ENCODE results near the gene RMRP. TPM values are rescaled to one million over a fixed set of nuclear protein-coding genes. Genes with fewer than 3 reads are reported as not detected.

RMRP gene
- total RNA-seq (2022; extraction: Qiagen RNA extraction), result 8.7 to 24.4 TPM (median 17.9 TPM) in 4 of 5 replicates, not detected in the other

GRCh38 chr9:35657546-35658136, at the start of gene RMRP:
TSS of gene RMRP (minus strand) at chr9:35658019.

GRCh38 chr9:35689542-35690293, 31.9 kb upstream of the RMRP start, which contains the start of gene TPM2:
TSS of gene TPM2 (minus strand) at chr9:35689925. CDS start at chr9:35689817, 108 bp downstream.

GRCh38 chr9:35673132-35674024, 15.6 kb upstream of the RMRP start, which contains the start of gene CA9:
TSS of gene CA9 (plus strand) at chr9:35673928. CDS start at chr9:35673960, 32 bp downstream.

GRCh38 chr9:35664531-35665470, 7.0 kb upstream of the RMRP start, which contains the start of gene ARHGEF39:
TSS of gene ARHGEF39 (minus strand) at chr9:35665195. CDS start at chr9:35665169, 26 bp downstream.

GRCh38 chr9:35658137-35658967, 533 bp upstream of the RMRP start, which contains the start of gene CCDC107:
TSS of gene CCDC107 (plus strand) at chr9:35658292. CDS start at chr9:35658380, 88 bp downstream.

GRCh38 chr9:35650341-35651158, 7.3 kb downstream of the RMRP start, which contains the start of gene SIT1:
TSS of gene SIT1 (minus strand) at chr9:35650931. CDS start at chr9:35650853, 78 bp downstream.

GRCh38 chr9:35618325-35618727, 39.5 kb downstream of the RMRP start, which contains the start of gene CD72:
TSS of gene CD72 (minus strand) at chr9:35618413. CDS start at chr9:35618303, 110 bp downstream.

Other genes with a start within 250 kb of the RMRP start
- 29.7 to 32.8 TPM (median 31.1 TPM) in 5 replicates for gene RUSC2, start 167.9 kb downstream of the RMRP start, total RNA-seq (2022; extraction: Qiagen RNA extraction)
- 25.3 to 29.8 TPM (median 28.8 TPM) in 5 replicates for gene TESK1, start 52.8 kb downstream of the RMRP start, total RNA-seq (2022; extraction: Qiagen RNA extraction)
- 0.11 to 0.20 TPM (median 0.15 TPM) in 4 of 5 replicates, not detected in the other for gene CD72, start 39.6 kb downstream of the RMRP start, total RNA-seq (2022; extraction: Qiagen RNA extraction)
- not detected in 5 replicates for gene SIT1, start 7.1 kb downstream of the RMRP start, total RNA-seq (2022; extraction: Qiagen RNA extraction)
- gene CCDC107, start 273 bp upstream of the RMRP start, total RNA-seq (2022; extraction: Qiagen RNA extraction), result 23.0 to 32.2 TPM (median 31.3 TPM) in 5 replicates
- gene ARHGEF39, start 7.2 kb upstream of the RMRP start, total RNA-seq (2022; extraction: Qiagen RNA extraction), result 13.6 to 18.2 TPM (median 17.4 TPM) in 5 replicates
- gene CA9, start 15.9 kb upstream of the RMRP start, total RNA-seq (2022; extraction: Qiagen RNA extraction), result 4.3 to 7.6 TPM (median 7.1 TPM) in 5 replicates
- 626 to 688 TPM (median 676 TPM) in 5 replicates for gene TPM2, start 31.9 kb upstream of the RMRP start, total RNA-seq (2022; extraction: Qiagen RNA extraction)
- 111 to 160 TPM (median 122 TPM) in 5 replicates for gene TLN1, start 74.2 kb upstream of the RMRP start, total RNA-seq (2022; extraction: Qiagen RNA extraction)
- 55.6 to 64.0 TPM (median 57.5 TPM) in 5 replicates for gene CREB3, start 74.6 kb upstream of the RMRP start, total RNA-seq (2022; extraction: Qiagen RNA extraction)
- 31.2 to 37.5 TPM (median 35.7 TPM) in 5 replicates for gene GBA2, start 91.2 kb upstream of the RMRP start, total RNA-seq (2022; extraction: Qiagen RNA extraction)
- 12.6 to 19.2 TPM (median 16.0 TPM) in 5 replicates for gene RGP1, start 91.3 kb upstream of the RMRP start, total RNA-seq (2022; extraction: Qiagen RNA extraction)
- 0.40 to 0.58 TPM in 2 of 5 replicates, not detected in the others for gene MSMP, start 96.3 kb upstream of the RMRP start, total RNA-seq (2022; extraction: Qiagen RNA extraction)
- gene NPR2, start 133.6 kb upstream of the RMRP start, total RNA-seq (2022; extraction: Qiagen RNA extraction), result 3.8 to 6.9 TPM (median 5.4 TPM) in 5 replicates
- 0.27 to 0.49 TPM (median 0.35 TPM) in 5 replicates for gene SPAG8, start 154.2 kb upstream of the RMRP start, total RNA-seq (2022; extraction: Qiagen RNA extraction)
- 55.0 to 109 TPM (median 99.7 TPM) in 5 replicates for gene HINT2, start 157.0 kb upstream of the RMRP start, total RNA-seq (2022; extraction: Qiagen RNA extraction)
- not detected in 5 replicates for gene FAM221B, start 170.7 kb upstream of the RMRP start, total RNA-seq (2022; extraction: Qiagen RNA extraction)
- gene TMEM8B, start 171.2 kb upstream of the RMRP start, total RNA-seq (2022; extraction: Qiagen RNA extraction), result 2.6 to 4.0 TPM (median 3.3 TPM) in 5 replicates
- not detected in 5 replicates for gene OR13J1, start 212.4 kb upstream of the RMRP start, total RNA-seq (2022; extraction: Qiagen RNA extraction)
- 0.20 to 0.47 TPM (median 0.30 TPM) in 5 replicates for gene HRCT1, start 248.2 kb upstream of the RMRP start, total RNA-seq (2022; extraction: Qiagen RNA extraction)

Data from A549 treated with Hydrocortisone at 1 μM for 4 hours (cell line).